Left renal pelvis (tissue), 4 donors: ENCODE results near the gene MELTF. TPM values are rescaled to one million over a fixed set of nuclear protein-coding genes. Genes with fewer than 3 reads are reported as not detected.

ENCODE experiments used
- DNase-seq, 4 donors: peaks; one replicate each; pipeline ENCODE4 v3.0.0-alpha.2; 2013; ENCODE audit warnings: low read depth in 4 of 4, low spot score in 3 of 4
- polyA plus RNA-seq, 4 donors: library from polyadenylated mRNA; unstranded; fragments of 120-200 nt; gene quantifications; one replicate each; pipeline ENCODE4 v1.2.1, GENCODE V29; 2013; ENCODE audit not compliant: insufficient read length in 4 of 4

The MELTF gene
- polyA plus RNA-seq, 4 donors, result 1.9 to 5.5 (median 3.0) TPM

DNA sequence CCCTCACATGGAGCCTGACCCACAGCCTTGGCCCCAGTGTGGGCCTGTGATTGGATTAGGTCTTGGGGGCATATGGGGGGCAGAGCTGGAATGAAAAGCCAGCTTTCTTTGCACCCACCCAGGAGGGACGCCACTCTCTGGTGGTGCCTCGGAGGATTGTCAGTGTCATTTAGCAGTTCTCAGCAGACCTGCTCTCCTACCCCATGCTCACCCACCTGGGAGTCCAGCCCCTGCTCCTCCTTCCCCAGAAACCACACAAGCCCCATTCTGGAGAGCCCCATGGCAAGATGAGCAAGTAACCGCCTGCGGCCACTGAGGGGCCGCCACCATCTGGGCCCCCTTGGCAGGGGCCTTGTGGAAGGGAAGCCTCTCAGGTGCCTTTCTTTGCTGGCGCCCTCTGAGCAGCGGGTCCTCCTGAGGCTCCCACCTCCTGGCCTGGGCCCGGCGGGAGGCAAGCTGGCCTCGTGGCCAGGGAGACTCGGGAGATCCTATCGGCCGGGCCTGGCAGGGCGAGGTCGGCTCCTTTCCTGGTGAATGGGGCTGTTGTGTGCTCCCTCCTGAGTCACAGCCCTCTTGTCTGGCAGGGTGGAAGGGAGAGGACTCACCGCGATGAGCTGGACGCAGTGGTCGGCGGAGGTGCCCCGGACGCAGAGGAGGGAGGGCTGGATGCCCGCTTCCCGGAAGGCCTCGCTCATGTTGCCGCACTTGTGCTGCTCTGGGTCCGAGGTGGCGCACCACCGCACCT is 2.3 kb downstream of the MELTF start:
- DNase-seq, result no peak

- DNase-seq, result no peak
Observed at GRCh38 chr3:197026481-197026866, 3.1 kb downstream of the MELTF start.

DNA sequence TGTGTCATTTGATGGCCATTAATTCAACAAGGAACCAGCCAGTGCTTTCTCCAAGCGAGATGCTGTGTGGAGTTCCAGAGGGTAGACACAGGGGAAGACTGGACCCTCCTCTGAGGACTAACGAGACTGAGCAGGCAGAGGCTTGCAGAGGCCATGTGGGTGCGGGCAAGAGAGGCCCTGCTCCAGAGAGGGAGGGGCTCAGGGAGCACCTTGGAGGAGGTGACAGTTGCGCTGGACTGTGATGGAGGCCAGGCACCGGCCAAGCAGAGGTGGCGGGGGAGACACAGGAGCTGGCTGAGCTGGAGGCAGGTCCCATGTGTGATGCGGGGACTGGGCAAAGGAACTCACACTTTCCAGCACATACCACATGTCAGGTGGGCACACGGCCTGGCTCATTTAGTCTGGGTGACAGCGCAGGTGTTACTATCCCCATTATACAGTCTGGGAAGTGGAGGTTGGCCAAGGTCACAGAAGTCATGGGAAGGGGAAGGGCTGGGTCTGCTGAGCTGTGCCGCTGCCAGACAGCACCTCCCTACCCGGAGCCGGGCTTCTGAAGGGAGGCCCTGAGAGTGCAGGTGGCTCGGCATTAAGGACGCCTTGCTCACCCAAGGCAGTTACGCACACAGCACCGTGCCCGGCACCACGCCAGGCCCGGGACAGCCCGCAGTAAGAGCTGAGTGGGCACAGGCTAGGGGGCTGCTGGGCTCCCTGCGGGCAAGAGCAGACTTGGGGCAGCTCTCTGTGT is 3.7 kb downstream of the MELTF start:
- DNase-seq, result no peak

- DNase-seq, result no peak
Observed at GRCh38 chr3:197024881-197025735, 4.5 kb downstream of the MELTF start.

DNA sequence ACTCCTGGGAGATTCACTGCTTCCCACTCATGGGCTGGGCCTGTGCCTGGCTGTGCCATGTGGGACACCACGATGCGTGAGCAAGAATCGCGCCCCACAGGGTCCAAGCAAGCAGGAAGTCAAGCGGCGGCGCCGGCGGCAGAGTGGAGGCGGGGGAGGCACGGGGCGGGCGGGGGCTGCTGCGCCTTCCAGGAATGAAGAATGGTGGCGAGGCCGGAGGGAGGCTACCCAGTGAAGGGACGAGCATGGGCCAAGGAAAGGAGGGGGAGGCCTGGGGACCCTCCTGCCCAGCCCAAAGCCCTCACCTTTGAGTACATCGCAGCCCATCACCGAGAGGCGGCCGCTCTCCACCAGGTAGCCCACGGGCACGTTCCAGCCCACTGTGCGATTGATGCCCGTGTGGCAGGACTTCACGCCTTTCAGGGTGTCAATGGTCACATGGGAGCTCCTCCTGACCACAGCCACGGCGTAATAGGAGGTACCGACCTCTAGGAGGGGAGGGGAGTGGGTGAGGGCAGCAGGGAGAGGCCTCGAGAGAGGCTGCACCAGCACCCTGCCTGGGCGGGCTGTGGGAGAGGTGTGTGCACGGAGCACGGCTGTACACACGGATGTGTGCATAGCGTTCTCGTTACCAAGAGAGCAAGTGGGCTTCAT is 5.5 kb downstream of the MELTF start:
- DNase-seq, result no peak

DNA sequence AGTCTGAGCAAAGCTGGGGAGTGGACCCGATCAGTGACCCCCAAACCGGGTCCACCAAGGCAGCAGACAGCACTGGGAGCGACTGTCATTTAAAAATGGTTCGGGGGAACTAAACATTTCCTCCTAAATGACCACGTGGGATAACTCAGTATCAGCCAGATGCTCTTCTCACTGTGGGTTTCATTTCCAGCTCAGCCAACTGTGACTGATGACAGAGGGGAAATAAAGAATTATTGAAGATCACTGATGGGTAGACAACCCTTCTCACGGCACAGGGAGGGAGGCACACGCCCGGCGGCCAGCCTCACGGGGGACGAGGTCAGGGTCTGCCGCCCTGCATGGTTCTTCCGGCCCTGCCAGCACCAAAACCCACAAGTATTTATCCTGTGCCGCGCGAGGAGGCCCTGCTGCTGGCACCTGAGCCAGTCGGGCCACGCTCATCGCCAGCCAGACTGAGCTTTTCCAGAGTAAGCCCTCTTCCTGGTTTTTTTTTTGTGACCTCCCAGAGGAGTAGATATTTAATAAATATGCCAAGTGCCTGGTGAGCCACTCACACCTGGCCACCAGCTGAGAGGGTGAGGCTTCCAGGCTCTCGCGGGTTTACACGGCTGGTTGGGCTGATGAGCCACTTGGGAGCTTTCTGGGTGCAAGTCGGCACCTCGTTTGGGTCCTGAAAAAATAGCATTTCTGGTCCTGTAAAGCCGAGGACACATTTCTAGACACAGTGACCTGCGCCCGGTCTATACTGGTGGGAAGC is 6.2 kb downstream of the MELTF start:
- no peak for DNase-seq

- no peak for DNase-seq
Observed at GRCh38 chr3:197022405-197023231, 7.0 kb downstream of the MELTF start.

GRCh38 chr3:197021729-197022404 is 7.8 kb downstream of the MELTF start:
- no peak for DNase-seq

DNA sequence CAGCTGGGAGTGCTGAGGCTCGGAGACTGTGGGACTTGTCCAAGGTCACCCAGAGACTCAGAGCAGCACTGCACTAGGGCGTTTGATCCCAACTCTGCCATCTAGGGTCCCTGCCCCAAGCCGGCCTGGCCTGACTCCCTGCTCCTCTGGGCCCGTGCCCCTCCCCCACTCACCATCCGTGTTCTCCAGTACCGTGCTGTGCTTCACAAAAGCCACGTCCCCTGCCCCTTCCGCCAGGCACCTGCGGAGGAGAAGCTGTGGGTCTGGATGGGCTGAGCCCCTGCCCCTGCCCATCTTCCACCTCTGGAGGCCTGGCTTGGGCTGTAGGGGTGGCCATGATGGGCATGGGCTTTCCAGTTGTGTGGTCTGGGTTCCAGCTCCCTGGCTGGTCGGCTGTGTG is 8.4 kb downstream of the MELTF start:
- no peak for DNase-seq

- no peak for DNase-seq
Observed at GRCh38 chr3:197019535-197019934, 10.1 kb downstream of the MELTF start.

DNA sequence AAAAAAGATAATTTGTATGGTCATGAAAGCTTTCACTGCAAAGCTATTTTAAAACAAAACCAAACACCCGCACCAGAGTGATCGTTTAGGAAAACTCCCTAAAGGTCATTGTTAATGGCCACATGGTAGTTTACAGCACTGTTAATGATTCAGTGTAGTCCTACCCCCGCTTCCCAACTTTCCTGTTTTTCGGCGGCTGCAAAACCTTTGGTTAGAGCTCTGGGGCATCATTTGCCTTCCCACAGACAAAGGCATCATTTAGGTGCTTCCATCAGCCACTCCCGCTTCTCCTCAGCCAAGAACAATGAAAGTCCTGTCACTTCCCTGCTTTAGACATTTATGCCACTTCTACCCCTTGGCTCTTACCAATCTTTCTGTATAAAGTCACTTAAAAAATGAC is 10.6 kb downstream of the MELTF start:
- no peak for DNase-seq

DNA sequence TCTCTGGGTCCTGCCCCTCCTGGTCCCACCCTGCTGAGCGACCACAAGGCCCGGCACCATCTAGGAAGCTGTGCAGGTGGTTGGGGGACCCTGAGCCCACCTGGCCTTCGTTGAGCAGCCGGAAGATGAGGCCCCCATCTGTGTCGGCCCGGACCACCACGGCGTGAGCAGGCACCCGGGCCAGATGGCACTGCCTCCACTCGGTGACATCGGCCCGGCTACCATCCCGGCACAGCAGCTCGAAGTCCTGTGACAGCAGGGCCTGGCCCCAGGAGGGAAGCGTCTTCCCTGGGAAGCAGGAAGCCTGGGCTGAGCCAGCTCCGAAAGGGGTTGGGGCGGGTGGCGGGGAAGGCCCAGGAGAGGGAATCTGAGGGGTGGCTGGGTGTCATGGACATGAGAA is 12.6 kb downstream of the MELTF start:
- DNase-seq, result no peak

DNA sequence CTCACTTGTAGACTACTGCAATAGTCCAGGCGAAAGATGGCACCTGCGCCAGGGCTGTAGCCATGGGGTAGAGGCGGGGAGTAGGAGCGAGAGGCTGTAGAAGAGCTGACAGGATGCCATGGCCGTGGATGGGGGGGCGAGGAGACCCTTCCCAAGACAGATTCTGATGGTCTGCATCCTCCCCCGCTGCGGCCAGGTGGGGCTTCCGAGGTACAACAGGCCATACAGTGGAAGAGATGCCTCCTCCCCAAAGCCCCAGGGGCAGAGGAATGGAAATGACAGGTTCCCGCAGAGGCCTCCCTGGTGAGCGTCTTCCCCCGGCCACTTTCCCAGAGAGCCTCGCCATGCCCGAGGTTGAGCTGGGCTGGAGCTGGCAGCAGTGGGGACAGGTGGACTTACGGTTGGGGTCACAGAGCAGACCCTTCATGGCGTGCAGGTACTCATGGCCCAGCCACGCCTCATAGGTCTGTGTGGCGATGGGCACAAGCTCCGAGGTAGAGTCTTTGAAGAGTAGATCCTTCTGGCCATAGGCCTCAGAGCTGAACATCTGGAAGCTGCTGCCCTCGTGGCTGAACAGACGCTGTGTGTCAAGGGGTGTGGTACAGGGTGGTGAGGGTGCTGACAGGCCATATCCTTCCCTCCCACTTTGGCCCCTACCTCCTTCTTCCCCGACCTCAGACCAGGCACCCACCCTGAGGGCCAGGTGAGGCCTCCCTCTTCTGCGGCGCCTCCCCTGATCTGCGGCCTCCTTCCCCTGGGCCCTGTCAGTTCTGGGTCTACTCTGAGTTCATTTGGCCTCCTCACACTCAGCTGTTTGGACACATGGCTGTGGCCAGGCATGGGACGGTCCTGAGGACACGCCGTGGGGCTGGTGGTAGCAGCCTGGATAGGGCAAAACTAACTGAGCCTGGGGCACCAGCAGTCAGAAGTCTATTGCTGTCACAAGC is 13.6 kb downstream of the MELTF start:
- no peak for DNase-seq

GRCh38 chr3:197014942-197015575 is 14.6 kb downstream of the MELTF start:
- DNase-seq, result no peak

DNA sequence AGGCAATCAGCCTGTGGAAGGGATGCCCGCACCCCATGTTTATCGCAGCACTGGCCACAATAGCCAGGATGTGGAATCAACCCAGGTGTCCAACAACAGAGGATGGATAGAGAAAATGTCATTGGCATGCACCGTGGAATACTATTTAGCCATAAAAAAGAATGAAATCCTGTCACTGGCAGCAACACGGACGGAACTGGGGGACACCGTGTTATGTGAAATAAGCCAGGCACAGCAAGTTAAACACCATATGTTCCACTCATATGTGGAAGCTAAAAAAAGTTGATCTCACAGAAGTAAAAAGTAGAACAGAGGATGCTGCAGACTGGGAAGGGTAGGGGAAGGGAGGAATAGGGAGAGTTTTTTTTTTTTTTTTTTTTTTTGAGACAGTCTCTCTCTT is 15.6 kb downstream of the MELTF start:
- DNase-seq, result no peak

DNA sequence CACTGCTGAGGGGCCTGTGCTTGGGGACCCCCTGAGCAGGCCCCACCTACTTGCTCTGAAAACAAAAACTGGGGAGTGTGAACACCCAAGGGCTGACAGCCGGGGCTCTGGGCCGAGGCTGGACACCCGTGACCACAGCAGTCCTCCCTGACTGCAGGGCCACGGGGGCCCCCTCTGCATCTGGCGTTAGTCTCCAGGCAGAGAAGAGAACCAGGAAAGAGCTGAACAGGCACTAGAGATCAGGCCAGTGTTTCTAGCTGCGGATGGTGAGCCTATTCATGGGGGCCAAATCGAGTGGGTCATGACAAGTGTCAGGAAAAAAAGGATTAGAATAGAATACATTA is 17.1 kb downstream of the MELTF start:
- no peak for DNase-seq
